ENCODE data around the gene LRRC28.

Gene LRRC28

GRCh38 chr15:99361545-99362185, 110.4 kb downstream of the LRRC28 start:
- no peaks in the 10 kb centered on the region for H3K4me1 Mint-ChIP-seq
- H3K27me3 Mint-ChIP-seq (ENCODE audit: low read depth, poor library complexity), result no peaks in the 10 kb centered on the region
- peaks cover 37% of the 10 kb centered on the region for H3K36me3 Mint-ChIP-seq (ENCODE audit: low read depth)
- H3K27ac Mint-ChIP-seq, result no peak overlapping the region
- no peak for DNase-seq
- H3K4me3 Mint-ChIP-seq, result no peak overlapping the region
- peaks cover 12% of the 10 kb centered on the region for H3K9me3 Mint-ChIP-seq
- TF ChIP-seq, protein P1, sequence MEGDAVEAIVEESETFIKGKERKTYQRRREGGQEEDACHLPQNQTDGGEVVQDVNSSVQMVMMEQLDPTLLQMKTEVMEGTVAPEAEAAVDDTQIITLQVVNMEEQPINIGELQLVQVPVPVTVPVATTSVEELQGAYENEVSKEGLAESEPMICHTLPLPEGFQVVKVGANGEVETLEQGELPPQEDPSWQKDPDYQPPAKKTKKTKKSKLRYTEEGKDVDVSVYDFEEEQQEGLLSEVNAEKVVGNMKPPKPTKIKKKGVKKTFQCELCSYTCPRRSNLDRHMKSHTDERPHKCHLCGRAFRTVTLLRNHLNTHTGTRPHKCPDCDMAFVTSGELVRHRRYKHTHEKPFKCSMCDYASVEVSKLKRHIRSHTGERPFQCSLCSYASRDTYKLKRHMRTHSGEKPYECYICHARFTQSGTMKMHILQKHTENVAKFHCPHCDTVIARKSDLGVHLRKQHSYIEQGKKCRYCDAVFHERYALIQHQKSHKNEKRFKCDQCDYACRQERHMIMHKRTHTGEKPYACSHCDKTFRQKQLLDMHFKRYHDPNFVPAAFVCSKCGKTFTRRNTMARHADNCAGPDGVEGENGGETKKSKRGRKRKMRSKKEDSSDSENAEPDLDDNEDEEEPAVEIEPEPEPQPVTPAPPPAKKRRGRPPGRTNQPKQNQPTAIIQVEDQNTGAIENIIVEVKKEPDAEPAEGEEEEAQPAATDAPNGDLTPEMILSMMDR (IDR thresholded peaks at IDR 0.05), result peak; percentile 37

GRCh38 chr15:99365242-99365641, 114.0 kb downstream of the LRRC28 start:
- TF ChIP-seq, protein P1 (IDR thresholded peaks at IDR 0.05), result no peak
- H3K4me3 Mint-ChIP-seq, result no peak overlapping the region
- peaks cover 63% of the 10 kb centered on the region for H3K36me3 Mint-ChIP-seq (ENCODE audit: low read depth)
- H3K27ac Mint-ChIP-seq, result no peak overlapping the region
- H3K4me1 Mint-ChIP-seq, result no peaks in the 10 kb centered on the region
- H3K9me3 Mint-ChIP-seq, result peaks cover 29% of the 10 kb centered on the region
- no peak for DNase-seq
- H3K27me3 Mint-ChIP-seq (ENCODE audit: low read depth, poor library complexity), result no peaks in the 10 kb centered on the region

DNA sequence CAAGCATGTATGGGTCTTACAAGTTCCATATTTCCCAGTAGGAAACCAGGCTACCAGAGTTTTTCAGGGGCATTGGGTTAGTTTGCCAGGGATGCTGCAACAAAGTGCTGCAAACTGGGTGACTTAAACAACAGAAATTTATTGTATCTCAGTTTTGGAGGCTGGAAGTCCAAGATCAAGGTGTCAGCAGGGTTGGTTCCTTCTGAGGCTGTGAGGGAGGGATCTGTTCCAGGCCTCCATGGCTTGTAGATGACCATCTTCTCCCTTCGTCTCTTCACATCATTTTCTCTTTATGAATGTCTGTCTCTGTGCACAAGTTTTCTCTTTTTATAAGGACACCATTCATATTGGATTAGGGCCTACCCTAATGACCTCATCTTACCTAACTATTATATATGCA, 114.7 kb downstream of the LRRC28 start:
- H3K4me1 Mint-ChIP-seq, result no peaks in the 10 kb centered on the region
- H3K27me3 Mint-ChIP-seq (ENCODE audit: low read depth, poor library complexity), result no peaks in the 10 kb centered on the region
- no peak overlapping the region for H3K27ac Mint-ChIP-seq
- peaks cover 63% of the 10 kb centered on the region for H3K36me3 Mint-ChIP-seq (ENCODE audit: low read depth)
- DNase-seq, result no peak
- TF ChIP-seq, protein P1 (IDR thresholded peaks at IDR 0.05), result no peak
- peaks cover 29% of the 10 kb centered on the region for H3K9me3 Mint-ChIP-seq
- H3K4me3 Mint-ChIP-seq, result no peak overlapping the region

GRCh38 chr15:99368743-99369142, 117.5 kb downstream of the LRRC28 start:
- Mint-ChIP-seq H3K27ac (no peak overlapping the region), H3K9me3 (peaks cover 36% of the 10 kb centered on the region), H3K36me3 (ENCODE audit: low read depth) (peaks cover 62% of the 10 kb centered on the region), H3K4me1 (no peaks in the 10 kb centered on the region), H3K4me3 (no peak overlapping the region), H3K27me3 (ENCODE audit: low read depth, poor library complexity) (no peaks in the 10 kb centered on the region)
- no peak for DNase-seq
- TF ChIP-seq, protein P1 (IDR thresholded peaks at IDR 0.05), result no peak

DNA sequence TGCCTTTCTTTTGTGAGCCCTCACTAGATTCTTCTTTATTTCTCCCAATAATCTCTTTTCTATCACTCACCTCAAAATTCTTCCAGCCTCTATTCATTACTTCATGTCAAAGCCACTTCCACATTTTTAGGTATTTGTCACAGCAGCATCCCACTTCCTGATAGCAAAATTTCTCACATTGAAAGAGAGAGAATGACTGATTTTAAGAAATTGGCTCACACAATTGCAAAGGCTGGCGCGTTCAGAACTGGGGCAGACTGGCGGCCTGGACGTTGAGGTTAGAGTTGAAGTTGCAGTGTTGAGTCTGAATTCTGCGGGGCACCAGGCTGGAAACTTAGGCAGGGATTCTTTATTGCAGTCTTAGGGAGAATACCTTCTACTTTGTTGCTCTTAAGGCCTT, 117.9 kb downstream of the LRRC28 start:
- Mint-ChIP-seq H3K4me3 (no peak overlapping the region), H3K27ac (no peak overlapping the region), H3K27me3 (ENCODE audit: low read depth, poor library complexity) (no peaks in the 10 kb centered on the region), H3K9me3 (peaks cover 39% of the 10 kb centered on the region), H3K36me3 (ENCODE audit: low read depth) (peaks cover 60% of the 10 kb centered on the region), H3K4me1 (no peaks in the 10 kb centered on the region)
- TF ChIP-seq, protein P1 (IDR thresholded peaks at IDR 0.05), result no peak
- no peak for DNase-seq
